NT2/D1 (cell line): Measurements from ENCODE around the gene RALGPS1.

Source experiments
- DNase-seq: peaks from one replicate; pipeline ENCODE4 v3.0.0-alpha.2; 2011; ENCODE audit warnings: low read depth, low spot score
- H3K27me3 ChIP-seq: 2 replicates; pipeline ENCODE4 v1.6.0; 2011; ENCODE audit warnings: mild to moderate bottlenecking; ENCODE audit not compliant: insufficient read length, insufficient read depth
- H3K36me3 ChIP-seq: 2 replicates; pipeline ENCODE4 v1.6.1; 2011; ENCODE audit warnings: mild to moderate bottlenecking, low read length, mixed read lengths; ENCODE audit not compliant: insufficient read depth, insufficient read length
- H3K4me1 ChIP-seq: 2 replicates; pipeline ENCODE4 v1.5.1; 2011; ENCODE audit not compliant: insufficient read depth, insufficient read length
- H3K4me3 ChIP-seq: 2 replicates; pipeline ENCODE4 v1.5.1; 2011; ENCODE audit warnings: low read depth; ENCODE audit not compliant: insufficient read length
- H3K9ac ChIP-seq: 2 replicates; pipeline ENCODE4 v1.6.0; 2011; ENCODE audit warnings: low read depth; ENCODE audit not compliant: insufficient read length
- H3K9me3 ChIP-seq: 2 replicates; pipeline ENCODE4 v1.5.1; 2011; ENCODE audit warnings: mild to moderate bottlenecking, low read length; ENCODE audit not compliant: insufficient read depth
- SUZ12 ChIP-seq: IDR thresholded peaks from 2 replicates; pipeline ENCODE4 v1.6.1; 2011; ENCODE audit not compliant: insufficient read length, insufficient read depth; ENCODE audit errors: extremely low read depth
- YY1 ChIP-seq: IDR thresholded peaks from 2 replicates; pipeline ENCODE4 v1.6.1; 2011; ENCODE audit not compliant: insufficient read length, insufficient read depth
- ZNF274 ChIP-seq: IDR thresholded peaks from 2 replicates; pipeline ENCODE4 v1.6.1; 2011; ENCODE audit warnings: mild to moderate bottlenecking, low read depth, low read length

Gene RALGPS1

DNA sequence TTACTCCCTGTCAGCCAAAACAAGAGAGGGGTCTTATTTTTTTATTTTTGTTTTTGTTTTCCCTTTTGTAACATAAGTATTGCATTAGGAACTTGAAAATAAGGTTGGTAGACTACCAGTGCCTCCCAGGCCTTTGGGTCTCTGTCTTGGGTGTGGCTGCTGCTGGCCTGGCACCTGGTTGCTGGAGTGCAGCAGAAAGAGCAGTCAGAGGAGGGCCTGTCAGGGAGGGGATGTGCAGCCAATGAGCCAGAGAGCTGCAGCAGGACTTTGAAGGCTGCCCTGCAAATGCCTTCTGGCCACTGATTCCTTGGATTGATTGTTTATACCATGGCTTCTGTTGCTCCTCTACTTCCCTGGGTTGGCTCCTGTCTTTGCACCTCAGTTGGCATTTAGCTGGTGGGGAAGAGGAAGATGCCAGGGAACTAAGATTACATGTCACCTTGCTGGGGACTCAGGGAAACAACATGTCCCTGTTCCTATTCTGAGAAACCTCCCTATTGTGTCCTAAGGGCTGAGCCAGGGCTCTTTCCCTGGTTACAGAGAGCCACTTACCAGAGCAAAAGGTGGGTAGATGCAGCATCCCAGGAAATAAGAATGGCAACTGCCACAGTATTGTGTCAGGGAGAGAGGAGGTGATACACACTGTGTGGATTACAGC is 141.3 kb downstream of the RALGPS1 start:
- no peak for DNase-seq
- Histone ChIP-seq H3K36me3 (no peaks in the 10 kb centered on the region), H3K4me3 (no peak overlapping the region), H3K27me3 (no peaks in the 10 kb centered on the region), H3K9ac (no peak overlapping the region), H3K9me3 (no peaks in the 10 kb centered on the region), H3K4me1 (peaks cover 2% of the 10 kb centered on the region)
- TF ChIP-seq YY1 (no peak), SUZ12 (no peak), ZNF274 (no peak)

DNA sequence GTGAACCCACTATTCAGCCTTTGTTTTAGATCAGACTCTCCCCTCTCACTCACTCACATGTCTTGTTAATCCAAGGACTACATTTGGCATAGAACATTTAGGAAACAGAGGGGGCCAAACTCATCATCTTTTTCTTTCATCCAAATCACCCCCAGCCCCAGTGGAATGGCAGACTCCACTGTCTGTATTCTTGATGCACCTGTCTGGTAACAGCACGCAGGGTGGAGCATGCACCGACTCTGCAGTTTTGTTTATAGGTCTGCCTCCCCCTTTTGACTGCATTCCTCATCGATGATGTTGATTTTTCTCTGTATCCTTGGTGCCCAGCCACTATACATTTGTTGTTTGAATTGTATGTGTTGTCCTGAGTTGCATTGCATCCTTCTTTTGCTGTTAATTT is 141.9 kb downstream of the RALGPS1 start:
- Histone ChIP-seq H3K9ac (no peak overlapping the region), H3K4me3 (no peak overlapping the region), H3K36me3 (no peaks in the 10 kb centered on the region), H3K4me1 (peaks cover 2% of the 10 kb centered on the region), H3K9me3 (no peaks in the 10 kb centered on the region), H3K27me3 (no peaks in the 10 kb centered on the region)
- no peak for TF ChIP-seq YY1
- TF ChIP-seq ZNF274, result no peak
- no peak for TF ChIP-seq SUZ12
- no peak for DNase-seq

DNA sequence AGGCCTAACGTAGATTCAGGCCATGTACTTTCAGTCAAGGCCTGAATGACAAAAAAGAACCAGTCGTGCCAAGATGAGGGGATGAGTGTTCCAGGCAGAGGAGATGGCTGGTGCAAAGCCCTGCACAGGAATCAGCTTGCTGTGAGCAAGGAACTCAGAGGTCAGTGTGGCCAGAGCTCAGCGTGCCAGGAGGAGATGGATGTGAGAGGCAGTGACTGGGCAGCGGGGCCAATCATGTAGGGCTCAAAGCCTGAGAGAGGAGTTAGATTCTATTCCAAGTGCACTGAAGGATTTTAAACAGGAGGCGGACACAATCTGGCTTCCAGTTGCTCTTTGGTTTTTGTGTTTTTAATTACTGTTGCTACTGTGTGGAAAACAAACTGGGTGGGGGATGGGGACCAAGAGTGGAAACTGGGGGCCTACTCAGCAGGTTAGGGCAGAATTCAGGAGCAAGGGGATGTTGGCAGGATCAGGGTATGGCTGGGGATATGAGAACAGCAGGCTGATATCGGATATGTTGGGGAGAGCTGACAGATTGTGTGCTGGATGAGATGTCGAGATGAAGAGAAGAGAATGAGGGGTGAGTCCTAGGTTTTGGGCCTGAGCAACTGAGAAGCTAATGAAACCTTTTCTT is 143.5 kb downstream of the RALGPS1 start:
- no peak for DNase-seq
- Histone ChIP-seq H3K9ac (no peak overlapping the region), H3K27me3 (no peaks in the 10 kb centered on the region), H3K36me3 (no peaks in the 10 kb centered on the region), H3K9me3 (no peaks in the 10 kb centered on the region), H3K4me3 (no peak overlapping the region), H3K4me1 (peaks cover 2% of the 10 kb centered on the region)
- TF ChIP-seq SUZ12 (no peak), YY1 (no peak), ZNF274 (no peak)

DNA sequence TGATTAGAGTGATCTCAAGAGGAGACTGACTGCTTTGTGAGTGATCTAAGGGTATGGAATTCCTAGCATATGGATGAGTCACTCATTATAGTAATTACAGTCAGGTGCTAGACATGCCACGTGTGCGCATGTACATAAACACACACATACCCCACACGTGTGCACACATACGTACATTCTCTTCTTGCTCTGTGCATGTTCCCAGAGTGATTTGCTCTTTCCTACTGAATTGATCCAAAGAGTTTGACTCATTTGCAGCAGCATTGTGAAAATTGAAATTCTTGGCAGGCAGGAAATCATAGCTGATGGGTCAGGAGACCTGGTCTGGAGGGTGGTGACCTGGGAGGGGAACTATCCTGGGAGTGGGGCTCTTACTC is 144.1 kb downstream of the RALGPS1 start:
- no peak overlapping the region for H3K9ac ChIP-seq
- H3K9me3 ChIP-seq, result no peaks in the 10 kb centered on the region
- TF ChIP-seq ZNF274 (no peak), SUZ12 (no peak), YY1 (no peak)
- H3K4me3 ChIP-seq, result no peak overlapping the region
- H3K27me3 ChIP-seq, result no peaks in the 10 kb centered on the region
- DNase-seq, result no peak
- no peaks in the 10 kb centered on the region for H3K36me3 ChIP-seq
- H3K4me1 ChIP-seq, result peaks cover 2% of the 10 kb centered on the region

DNA sequence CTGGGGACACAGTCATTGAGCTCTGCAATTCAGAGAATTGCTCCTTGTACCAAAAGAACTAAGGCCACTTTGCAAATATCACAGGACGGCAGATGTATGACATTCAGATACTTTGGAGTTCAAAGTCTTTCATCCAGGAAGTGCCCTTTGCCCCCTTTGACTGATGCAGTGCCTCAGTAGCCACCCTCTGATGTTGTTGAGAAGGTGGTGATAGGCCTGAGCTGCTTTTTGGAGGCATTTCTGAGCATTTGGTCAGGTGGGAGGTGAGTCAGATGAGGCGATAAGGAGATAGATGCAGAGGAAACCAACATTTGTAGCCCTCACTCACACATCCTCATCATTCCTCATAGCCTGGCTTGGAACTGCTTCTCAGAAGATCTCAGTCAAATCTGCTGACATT is 144.4 kb downstream of the RALGPS1 start:
- Histone ChIP-seq H3K9me3 (no peaks in the 10 kb centered on the region), H3K4me3 (no peak overlapping the region), H3K9ac (no peak overlapping the region), H3K27me3 (no peaks in the 10 kb centered on the region), H3K36me3 (no peaks in the 10 kb centered on the region), H3K4me1 (peaks cover 2% of the 10 kb centered on the region)
- no peak for DNase-seq
- no peak for TF ChIP-seq YY1
- no peak for TF ChIP-seq ZNF274
- TF ChIP-seq SUZ12, result no peak

DNA sequence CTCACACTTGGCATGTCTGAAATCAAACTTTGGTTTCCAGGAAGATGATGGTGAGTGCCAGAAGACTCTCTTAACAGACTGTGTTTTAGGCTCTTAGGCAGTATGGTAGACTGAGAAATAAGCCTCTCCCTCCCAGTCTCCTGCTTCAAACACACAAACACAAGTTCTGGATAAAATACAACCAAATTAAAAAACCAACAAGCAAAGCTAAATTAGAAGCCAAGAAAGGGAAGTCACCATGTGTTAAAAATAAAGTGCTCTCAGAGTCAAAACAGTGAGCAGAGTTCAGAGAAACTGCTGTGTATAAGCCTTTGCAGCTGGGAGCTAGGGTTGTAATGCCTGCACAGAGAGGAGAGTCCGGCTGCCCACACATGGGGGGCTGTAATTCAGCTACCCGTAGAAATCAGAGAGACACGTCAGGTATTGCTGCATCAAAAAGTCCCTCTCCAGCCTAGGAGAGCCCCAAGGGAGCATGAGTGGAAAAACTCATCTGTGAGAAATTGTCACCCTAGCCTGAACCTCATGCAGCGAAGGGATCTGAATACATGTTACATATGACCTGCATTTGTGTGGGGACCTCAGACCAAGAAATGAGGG is 145.3 kb downstream of the RALGPS1 start:
- H3K36me3 ChIP-seq, result no peaks in the 10 kb centered on the region
- no peak for TF ChIP-seq SUZ12
- no peak for TF ChIP-seq YY1
- no peak for TF ChIP-seq ZNF274
- no peak for DNase-seq
- no peak overlapping the region for H3K4me3 ChIP-seq
- no peaks in the 10 kb centered on the region for H3K27me3 ChIP-seq
- no peaks in the 10 kb centered on the region for H3K4me1 ChIP-seq
- no peak overlapping the region for H3K9ac ChIP-seq
- no peaks in the 10 kb centered on the region for H3K9me3 ChIP-seq

DNA sequence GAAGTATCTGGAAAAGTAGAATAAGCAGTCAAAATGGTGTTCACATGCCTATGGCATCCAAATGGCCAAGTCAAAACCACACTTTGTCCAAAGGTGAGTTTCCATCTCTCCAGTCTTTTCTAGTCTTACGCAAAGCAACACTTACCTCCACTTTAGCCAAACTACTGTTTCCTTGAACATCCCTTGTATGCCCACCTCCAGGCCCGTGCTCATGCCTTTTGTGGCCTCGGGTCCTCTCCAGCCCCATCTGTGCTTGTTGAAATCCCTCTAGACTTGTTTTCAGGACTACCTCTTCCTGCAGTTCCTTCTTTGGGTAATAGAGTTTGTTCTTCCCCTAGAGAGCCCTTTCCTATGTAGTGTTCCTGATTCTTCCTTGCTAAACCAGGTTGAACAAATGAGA is 146.8 kb downstream of the RALGPS1 start:
- Histone ChIP-seq H3K4me1 (no peaks in the 10 kb centered on the region), H3K4me3 (no peak overlapping the region), H3K9ac (no peak overlapping the region), H3K9me3 (no peaks in the 10 kb centered on the region), H3K36me3 (no peaks in the 10 kb centered on the region), H3K27me3 (no peaks in the 10 kb centered on the region)
- DNase-seq, result no peak
- no peak for TF ChIP-seq ZNF274
- TF ChIP-seq YY1, result no peak

DNA sequence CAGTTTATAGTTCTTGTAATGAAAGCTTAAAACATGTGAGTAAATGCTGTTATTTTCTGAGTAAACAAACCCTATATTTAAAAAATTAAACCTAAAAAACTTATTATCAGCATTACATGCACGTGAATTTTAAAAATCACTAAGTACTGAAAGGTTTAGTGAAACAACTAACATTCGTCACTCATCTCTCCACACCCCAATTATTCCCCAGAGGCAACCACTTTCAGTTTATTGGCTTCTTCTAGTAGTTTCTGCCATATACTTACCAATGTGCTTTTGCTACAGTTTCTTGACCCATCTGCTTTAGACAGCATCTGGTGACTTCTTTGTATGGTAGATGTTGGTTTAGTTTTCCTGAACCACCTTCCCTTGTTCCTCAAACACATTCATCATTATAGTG is 149.8 kb downstream of the RALGPS1 start:
- no peak for DNase-seq
- no peak overlapping the region for H3K4me3 ChIP-seq

More for the DNA sequence above, 149.8 kb downstream of the RALGPS1 start:
- Histone ChIP-seq H3K9me3 (no peaks in the 10 kb centered on the region), H3K36me3 (no peaks in the 10 kb centered on the region), H3K9ac (no peak overlapping the region), H3K4me1 (no peaks in the 10 kb centered on the region), H3K27me3 (no peaks in the 10 kb centered on the region)
- TF ChIP-seq SUZ12, result no peak
- TF ChIP-seq ZNF274, result no peak
- no peak for TF ChIP-seq YY1
